ENCODE results near the gene LIN37.

Gene LIN37

GRCh38 chr19:35719402-35720162 lies 28.8 kb upstream of the LIN37 start:
- DNase-seq (ENCODE audit: low spot score), result no peak
- TF ChIP-seq CTCF (IDR thresholded peaks at IDR 0.05; ENCODE audit: borderline replicate concordance, control extremely low read depth, extremely low read depth, insufficient read depth, missing control alignments), result no peak
- in situ Hi-C loops (cut with MboI; ENCODE audit: low sequenced_read_pairs, unreplicated experiment), result no loop called here

GRCh38 chr19:35720163-35720524 lies 28.2 kb upstream of the LIN37 start:
- no peak for TF ChIP-seq CTCF (IDR thresholded peaks at IDR 0.05; ENCODE audit: borderline replicate concordance, control extremely low read depth, extremely low read depth, insufficient read depth, missing control alignments)
- DNase-seq (ENCODE audit: low spot score), result no peak
- in situ Hi-C loops (cut with MboI; ENCODE audit: low sequenced_read_pairs, unreplicated experiment), result no loop called here

GRCh38 chr19:35720648-35721047 lies 27.7 kb upstream of the LIN37 start:
- TF ChIP-seq CTCF (IDR thresholded peaks at IDR 0.05; ENCODE audit: borderline replicate concordance, control extremely low read depth, extremely low read depth, insufficient read depth, missing control alignments), result no peak
- in situ Hi-C loops (cut with MboI; ENCODE audit: low sequenced_read_pairs, unreplicated experiment), result no loop called here
- no peak for DNase-seq (ENCODE audit: low spot score)

GRCh38 chr19:35721374-35721773 lies 27.0 kb upstream of the LIN37 start:
- DNase-seq (ENCODE audit: low spot score), result no peak
- no peak for TF ChIP-seq CTCF (IDR thresholded peaks at IDR 0.05; ENCODE audit: borderline replicate concordance, control extremely low read depth, extremely low read depth, insufficient read depth, missing control alignments)
- in situ Hi-C loops (cut with MboI; ENCODE audit: low sequenced_read_pairs, unreplicated experiment), result no loop called here

GRCh38 chr19:35722461-35722860 lies 25.9 kb upstream of the LIN37 start:
- in situ Hi-C loops (cut with MboI; ENCODE audit: low sequenced_read_pairs, unreplicated experiment), result no loop called here
- no peak for DNase-seq (ENCODE audit: low spot score)
- no peak for TF ChIP-seq CTCF (IDR thresholded peaks at IDR 0.05; ENCODE audit: borderline replicate concordance, control extremely low read depth, extremely low read depth, insufficient read depth, missing control alignments)

- no peak for DNase-seq (ENCODE audit: low spot score)
- TF ChIP-seq CTCF (IDR thresholded peaks at IDR 0.05; ENCODE audit: borderline replicate concordance, control extremely low read depth, extremely low read depth, insufficient read depth, missing control alignments), result no peak
- in situ Hi-C loops (cut with MboI; ENCODE audit: low sequenced_read_pairs, unreplicated experiment), result no loop called here
Measured at GRCh38 chr19:35722897-35723296, 25.5 kb upstream of the LIN37 start.
